ENCODE data around the gene CECR2.

DNA sequence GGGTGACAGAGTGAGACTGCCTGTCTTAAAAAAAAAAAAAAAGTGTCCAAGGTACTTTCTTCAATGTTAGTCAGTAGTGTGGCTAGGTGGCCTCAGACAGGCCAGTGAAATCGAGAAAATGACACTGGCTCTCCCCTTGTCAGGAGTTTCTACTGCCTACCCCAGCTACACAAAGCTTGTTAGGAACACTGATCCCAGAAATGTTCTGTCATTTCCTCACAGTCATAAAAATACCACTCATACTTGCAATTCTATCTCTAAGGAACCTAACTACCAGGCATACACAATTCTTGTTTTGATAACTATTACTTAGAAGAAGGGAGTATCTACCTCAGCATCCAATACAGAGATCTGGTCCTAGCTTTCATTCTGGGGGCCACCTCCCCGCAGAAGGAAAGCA, 228.0 kb downstream of the CECR2 start:
- TF ChIP-seq, protein P1, sequence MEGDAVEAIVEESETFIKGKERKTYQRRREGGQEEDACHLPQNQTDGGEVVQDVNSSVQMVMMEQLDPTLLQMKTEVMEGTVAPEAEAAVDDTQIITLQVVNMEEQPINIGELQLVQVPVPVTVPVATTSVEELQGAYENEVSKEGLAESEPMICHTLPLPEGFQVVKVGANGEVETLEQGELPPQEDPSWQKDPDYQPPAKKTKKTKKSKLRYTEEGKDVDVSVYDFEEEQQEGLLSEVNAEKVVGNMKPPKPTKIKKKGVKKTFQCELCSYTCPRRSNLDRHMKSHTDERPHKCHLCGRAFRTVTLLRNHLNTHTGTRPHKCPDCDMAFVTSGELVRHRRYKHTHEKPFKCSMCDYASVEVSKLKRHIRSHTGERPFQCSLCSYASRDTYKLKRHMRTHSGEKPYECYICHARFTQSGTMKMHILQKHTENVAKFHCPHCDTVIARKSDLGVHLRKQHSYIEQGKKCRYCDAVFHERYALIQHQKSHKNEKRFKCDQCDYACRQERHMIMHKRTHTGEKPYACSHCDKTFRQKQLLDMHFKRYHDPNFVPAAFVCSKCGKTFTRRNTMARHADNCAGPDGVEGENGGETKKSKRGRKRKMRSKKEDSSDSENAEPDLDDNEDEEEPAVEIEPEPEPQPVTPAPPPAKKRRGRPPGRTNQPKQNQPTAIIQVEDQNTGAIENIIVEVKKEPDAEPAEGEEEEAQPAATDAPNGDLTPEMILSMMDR (IDR thresholded peaks at IDR 0.05), result no peak
- TF ChIP-seq EZH2 (IDR thresholded peaks at IDR 0.05), result no peak

All from neural progenitor cell (in vitro differentiated cells).